NOMO-1 (cell line): ENCODE measurements around the gene CORIN.
A peak's percentile ranks its signal among the peaks of the same experiment; 100 is the strongest.

Experiments
- DNase-seq, 2 experiments: peaks; one replicate each; lab custom pipeline; 2025; ENCODE audit not compliant: unreplicated experiment in 2 of 2; lab: John Stamatoyannopoulos, UW

CORIN gene

GRCh38 chr4:47837908-47838294 is at the start of gene CORIN:
CORIN (minus strand) TSS chr4:47838067; CDS start chr4:47837949, 118 bp downstream.
- DNase-seq = no peak

GRCh38 chr4:47882228-47882627 is 44.4 kb upstream of the CORIN start:
- DNase-seq = no peak

GRCh38 chr4:47879458-47879857 is 41.6 kb upstream of the CORIN start:
- DNase-seq = no peak

GRCh38 chr4:47876784-47877546 is 39.1 kb upstream of the CORIN start:
- no peak for DNase-seq

- DNase-seq = no peak
These were observed 38.4 kb upstream of the CORIN start for GRCh38 chr4:47876310-47876709.

GRCh38 chr4:47873877-47874541 is 36.1 kb upstream of the CORIN start:
- DNase-seq = no peak

- no peak for DNase-seq
These were observed 25.6 kb upstream of the CORIN start for GRCh38 chr4:47863486-47863885.

GRCh38 chr4:47862297-47862696 is 24.4 kb upstream of the CORIN start:
- no peak for DNase-seq

GRCh38 chr4:47860305-47860704 is 22.4 kb upstream of the CORIN start:
- DNase-seq = no peak

GRCh38 chr4:47858006-47858405 is 20.1 kb upstream of the CORIN start:
- DNase-seq = no peak

- no peak for DNase-seq
These were observed 18.8 kb upstream of the CORIN start for GRCh38 chr4:47856713-47857112.

GRCh38 chr4:47855350-47855749 is 17.5 kb upstream of the CORIN start:
- no peak for DNase-seq

GRCh38 chr4:47852136-47852535 is 14.3 kb upstream of the CORIN start:
- no peak for DNase-seq

GRCh38 chr4:47849466-47849865 is 11.6 kb upstream of the CORIN start:
- no peak for DNase-seq

- no peak for DNase-seq
These were observed 10.2 kb upstream of the CORIN start for GRCh38 chr4:47848041-47848440.

GRCh38 chr4:47842985-47843384 is 5.1 kb upstream of the CORIN start:
- DNase-seq = no peak

GRCh38 chr4:47840291-47840690 is 2.4 kb upstream of the CORIN start:
- DNase-seq = no peak

- peak; percentile 7 to 13 for DNase-seq
These were observed 1.4 kb upstream of the CORIN start for GRCh38 chr4:47839259-47839658.

- DNase-seq = no peak
These were observed 578 bp upstream of the CORIN start for GRCh38 chr4:47838445-47838844.

- DNase-seq = peak; percentile 22
These were observed 566 bp downstream of the CORIN start for GRCh38 chr4:47837094-47837907.

GRCh38 chr4:47836641-47837093 is 1.2 kb downstream of the CORIN start:
- peak; percentile 45 to 51 for DNase-seq
